ENCODE results near the gene MYOF. TPM values are rescaled to one million over a fixed set of nuclear protein-coding genes. Genes with fewer than 3 reads are reported as not detected.

The MYOF gene
- total RNA-seq, 1 donor from 2014 or later: 32.5 TPM

GRCh38 chr10:93274419-93274818 lies 207.7 kb downstream of the MYOF start:
- no peaks in the 10 kb centered on the region for H3K36me3 Mint-ChIP-seq (ENCODE audit: low read depth)
- H3K27me3 Mint-ChIP-seq (ENCODE audit: low read depth): peaks cover 4% of the 10 kb centered on the region
- H3K9me3 Mint-ChIP-seq: peaks cover 3% of the 10 kb centered on the region
- no peaks in the 10 kb centered on the region for H3K4me1 Mint-ChIP-seq (ENCODE audit: low read depth)
- DNase-seq (ENCODE audit: low spot score): no peak
- intact Hi-C loops (cut with micrococcal nuclease): no loop called here
- H3K27ac Mint-ChIP-seq: no peak overlapping the region
- H3K4me3 Mint-ChIP-seq (ENCODE audit: low read depth): no peak overlapping the region

- no peaks in the 10 kb centered on the region for H3K36me3 Mint-ChIP-seq (ENCODE audit: low read depth)
- peaks cover 4% of the 10 kb centered on the region for H3K27me3 Mint-ChIP-seq (ENCODE audit: low read depth)
- intact Hi-C loops (cut with micrococcal nuclease): no loop called here
- H3K9me3 Mint-ChIP-seq: peaks cover 8% of the 10 kb centered on the region
- H3K27ac Mint-ChIP-seq: no peak overlapping the region
- H3K4me3 Mint-ChIP-seq (ENCODE audit: low read depth): no peak overlapping the region
- DNase-seq (ENCODE audit: low spot score): no peak
- peaks cover 2% of the 10 kb centered on the region for H3K4me1 Mint-ChIP-seq (ENCODE audit: low read depth)
These were observed 209.1 kb downstream of the MYOF start for GRCh38 chr10:93272884-93273675.

GRCh38 chr10:93271347-93271746 lies 210.8 kb downstream of the MYOF start:
- intact Hi-C loops (cut with micrococcal nuclease): no loop called here
- Mint-ChIP-seq H3K36me3 (ENCODE audit: low read depth) (no peaks in the 10 kb centered on the region), H3K9me3 (peaks cover 8% of the 10 kb centered on the region), H3K4me3 (ENCODE audit: low read depth) (no peak overlapping the region), H3K27me3 (ENCODE audit: low read depth) (peaks cover 4% of the 10 kb centered on the region), H3K4me1 (ENCODE audit: low read depth) (peaks cover 2% of the 10 kb centered on the region), H3K27ac (no peak overlapping the region)
- DNase-seq (ENCODE audit: low spot score): no peak

GRCh38 chr10:93269281-93269680 lies 212.9 kb downstream of the MYOF start:
- H3K27ac Mint-ChIP-seq: no peak overlapping the region
- H3K4me1 Mint-ChIP-seq (ENCODE audit: low read depth): peaks cover 2% of the 10 kb centered on the region
- intact Hi-C loops (cut with micrococcal nuclease): no loop called here

DNA sequence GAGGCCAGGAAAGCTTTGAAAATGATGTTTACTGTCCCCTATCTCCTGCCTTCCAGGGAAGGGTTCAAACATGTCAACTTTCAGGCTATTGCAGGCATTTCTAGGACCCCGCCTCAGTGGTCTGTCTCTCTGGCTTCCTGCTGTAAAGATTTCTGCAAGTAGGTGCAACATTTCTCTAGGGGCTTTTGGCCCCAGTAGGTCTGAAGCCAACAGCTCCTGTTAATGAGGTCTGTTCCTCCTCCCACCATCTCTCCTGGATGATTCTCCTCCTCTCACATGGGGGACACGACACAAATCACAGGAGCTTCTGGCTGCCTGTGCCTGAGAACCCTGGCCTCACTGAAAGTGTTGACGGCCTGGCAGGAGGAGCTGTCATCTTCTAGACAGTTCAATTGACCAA lies 214.1 kb downstream of the MYOF start:
- intact Hi-C loops (cut with micrococcal nuclease): no loop called here
- Mint-ChIP-seq H3K36me3 (ENCODE audit: low read depth) (no peaks in the 10 kb centered on the region), H3K27ac (no peak overlapping the region), H3K27me3 (ENCODE audit: low read depth) (no peaks in the 10 kb centered on the region), H3K4me1 (ENCODE audit: low read depth) (peaks cover 2% of the 10 kb centered on the region), H3K9me3 (peaks cover 8% of the 10 kb centered on the region), H3K4me3 (ENCODE audit: low read depth) (no peak overlapping the region)
- DNase-seq (ENCODE audit: low spot score): no peak

More at GRCh38 chr10:93269281-93269680, 212.9 kb downstream of the MYOF start:
- Mint-ChIP-seq H3K27me3 (ENCODE audit: low read depth) (no peaks in the 10 kb centered on the region), H3K36me3 (ENCODE audit: low read depth) (no peaks in the 10 kb centered on the region), H3K9me3 (peaks cover 8% of the 10 kb centered on the region), H3K4me3 (ENCODE audit: low read depth) (no peak overlapping the region)
- DNase-seq (ENCODE audit: low spot score): no peak

DNA sequence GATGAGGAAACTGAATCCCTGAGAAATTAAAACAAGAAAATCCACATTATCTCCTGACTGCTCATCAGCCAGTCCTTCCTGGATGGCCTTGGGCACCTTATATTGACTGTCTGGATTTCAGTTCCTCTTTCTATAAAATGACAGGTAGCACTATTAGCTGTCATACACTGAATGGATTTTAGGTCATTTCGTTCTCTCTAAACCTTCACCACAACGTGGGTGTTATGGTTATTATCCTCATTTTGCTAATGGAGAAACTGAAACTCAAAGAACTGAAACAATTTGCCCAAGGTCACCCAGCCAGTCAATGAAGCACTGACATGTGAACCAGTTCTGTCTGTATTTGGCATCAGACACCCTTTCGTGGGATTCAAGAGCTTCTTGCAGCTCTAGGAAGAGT lies 214.6 kb downstream of the MYOF start:
- no peak for DNase-seq (ENCODE audit: low spot score)
- Mint-ChIP-seq H3K27me3 (ENCODE audit: low read depth) (no peaks in the 10 kb centered on the region), H3K9me3 (peaks cover 8% of the 10 kb centered on the region), H3K4me3 (ENCODE audit: low read depth) (no peak overlapping the region), H3K27ac (no peak overlapping the region), H3K36me3 (ENCODE audit: low read depth) (no peaks in the 10 kb centered on the region), H3K4me1 (ENCODE audit: low read depth) (peaks cover 2% of the 10 kb centered on the region)
- intact Hi-C loops (cut with micrococcal nuclease): no loop called here

- H3K27me3 Mint-ChIP-seq (ENCODE audit: low read depth): no peaks in the 10 kb centered on the region
- H3K9me3 Mint-ChIP-seq: peaks cover 8% of the 10 kb centered on the region
- intact Hi-C loops (cut with micrococcal nuclease): no loop called here
These were observed 215.3 kb downstream of the MYOF start for GRCh38 chr10:93266858-93267257.

GRCh38 chr10:93261961-93262610 lies 220.0 kb downstream of the MYOF start:
- Mint-ChIP-seq H3K27me3 (ENCODE audit: low read depth) (no peaks in the 10 kb centered on the region), H3K4me1 (ENCODE audit: low read depth) (no peaks in the 10 kb centered on the region), H3K36me3 (ENCODE audit: low read depth) (no peaks in the 10 kb centered on the region), H3K27ac (no peak overlapping the region), H3K9me3 (no peaks in the 10 kb centered on the region), H3K4me3 (ENCODE audit: low read depth) (no peak overlapping the region)
- DNase-seq (ENCODE audit: low spot score): no peak
- intact Hi-C loops (cut with micrococcal nuclease): no loop called here

More at GRCh38 chr10:93266858-93267257, 215.3 kb downstream of the MYOF start:
- Mint-ChIP-seq H3K4me1 (ENCODE audit: low read depth) (peaks cover 2% of the 10 kb centered on the region), H3K27ac (no peak overlapping the region), H3K36me3 (ENCODE audit: low read depth) (no peaks in the 10 kb centered on the region), H3K4me3 (ENCODE audit: low read depth) (no peak overlapping the region)
- DNase-seq (ENCODE audit: low spot score): no peak

DNA sequence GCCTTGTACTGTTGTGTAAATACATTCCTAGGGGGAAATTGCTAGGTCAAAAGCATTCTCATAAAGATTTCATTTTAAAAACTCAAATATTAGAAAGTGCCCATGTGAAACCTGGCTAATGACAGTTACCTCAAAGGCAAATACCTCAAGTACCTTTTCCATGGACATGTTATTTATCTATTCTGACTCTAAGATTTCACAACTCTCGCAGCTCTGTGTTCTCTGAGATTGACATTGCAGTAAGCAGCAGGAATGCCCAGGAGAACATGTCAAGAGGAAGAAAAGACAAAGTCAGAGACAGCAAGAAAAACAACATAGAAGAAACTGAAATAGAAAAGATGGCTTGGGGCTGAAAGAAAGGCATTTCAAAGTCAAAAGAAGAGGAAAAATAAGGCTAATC lies 221.0 kb downstream of the MYOF start:
- intact Hi-C loops (cut with micrococcal nuclease): no loop called here

GRCh38 chr10:93259126-93259525 lies 223.0 kb downstream of the MYOF start:
- intact Hi-C loops (cut with micrococcal nuclease): no loop called here
- Mint-ChIP-seq H3K4me3 (ENCODE audit: low read depth) (no peak overlapping the region), H3K27me3 (ENCODE audit: low read depth) (no peaks in the 10 kb centered on the region), H3K36me3 (ENCODE audit: low read depth) (no peaks in the 10 kb centered on the region), H3K9me3 (no peaks in the 10 kb centered on the region), H3K27ac (no peak overlapping the region), H3K4me1 (ENCODE audit: low read depth) (no peaks in the 10 kb centered on the region)
- no peak for DNase-seq (ENCODE audit: low spot score)

More for the DNA sequence above, 221.0 kb downstream of the MYOF start:
- DNase-seq (ENCODE audit: low spot score): no peak
- no peaks in the 10 kb centered on the region for H3K27me3 Mint-ChIP-seq (ENCODE audit: low read depth)
- H3K27ac Mint-ChIP-seq: no peak overlapping the region
- H3K9me3 Mint-ChIP-seq: no peaks in the 10 kb centered on the region
- H3K4me1 Mint-ChIP-seq (ENCODE audit: low read depth): no peaks in the 10 kb centered on the region
- no peaks in the 10 kb centered on the region for H3K36me3 Mint-ChIP-seq (ENCODE audit: low read depth)
- H3K4me3 Mint-ChIP-seq (ENCODE audit: low read depth): no peak overlapping the region

Other genes with a start within 250 kb of the MYOF start
- 72.6 and 76.1 TPM in 2 replicates for gene CEP55, start 14.3 kb upstream of the MYOF start, total RNA-seq
- not detected in 2 replicates for gene FFAR4, start 84.3 kb upstream of the MYOF start, total RNA-seq
- gene RBP4, start 118.9 kb upstream of the MYOF start, total RNA-seq: not detected in 2 replicates
- not detected in 2 replicates for gene PDE6C, start 130.2 kb upstream of the MYOF start, total RNA-seq
- 18.6 and 20.7 TPM in 2 replicates for gene FRA10AC1, start 220.3 kb upstream of the MYOF start, total RNA-seq

Data from activated T-helper 2 cell treated with anti-CD3 and anti-CD28 coated beads, Interferon-gamma antibody, Interleukin-2, Interleukin-4, amounts not matched to agents 10 μg/mL and 5 μg/mL and 100 μg/mL, durations not matched to agents 14 hours and 24 hours and 36 hours (primary cell).